Lower leg skin (tissue), 4 donors: ENCODE data around the gene NR3C2. TPM values are rescaled to one million over a fixed set of nuclear protein-coding genes. Genes with fewer than 3 reads are reported as not detected.
"Not testable (repeated sequence)": the region's sequence is repeated elsewhere in the genome, so short reads cannot be mapped to it uniquely, and the experiment has no call there.

Experiments used
- DNase-seq, 2 donors: peaks; one replicate each; pipeline ENCODE4 v3.0.0-alpha.2; 2019; ENCODE audit warnings: low spot score in 2 of 2
- H3K4me3 ChIP-seq: fragments of 200-600 bp; sonication (generic); 2 replicates; pipeline ENCODE4 v1.5.1; 2017; ENCODE audit warnings: mild to moderate bottlenecking, low read depth; ENCODE audit not compliant: poor library complexity, severe bottlenecking
- POLR2A ChIP-seq, 2 donors: fragments of 450-650 bp; IDR thresholded peaks; one replicate each; pipeline ENCODE4 v1.6.1; 2016 to 2017; ENCODE audit warnings: antibody characterized with exemption in 2 of 2, mild to moderate bottlenecking in 1 of 2, moderate library complexity in 1 of 2
- WGBS, 2 donors: methylation state at CpG; one replicate each; pipeline ENCODE4 v1.1.5; 2018; 5-methylcytosine and 5-hydroxymethylcytosine counted together
- intact Hi-C: fragments of 100-400 bp; cut with DNase I; formaldehyde crosslinking; loops from one replicate; pipeline ENCODE4 v1.15.0; 2023; ENCODE audit warnings: low total_unique reads
- total RNA-seq, 4 donors: library from RNA; depleted of rRNA; stranded (reverse); fragments of >200 nt; gene quantifications; one replicate each; pipeline ENCODE4 v1.1.0, GENCODE V29; 2016
- TF ChIP-seq, protein P1 (sequence below), 3 donors: fragments of 450-650 bp; IDR thresholded peaks; one replicate each; pipeline ENCODE4 v1.5.1; 2016; ENCODE audit warnings: antibody characterized with exemption in 3 of 3, mild to moderate bottlenecking in 3 of 3, moderate library complexity in 2 of 3

Gene NR3C2
- total RNA-seq, 4 donors from 2014 or later, result 9.7 to 21.3 (median 10.6) TPM

DNA sequence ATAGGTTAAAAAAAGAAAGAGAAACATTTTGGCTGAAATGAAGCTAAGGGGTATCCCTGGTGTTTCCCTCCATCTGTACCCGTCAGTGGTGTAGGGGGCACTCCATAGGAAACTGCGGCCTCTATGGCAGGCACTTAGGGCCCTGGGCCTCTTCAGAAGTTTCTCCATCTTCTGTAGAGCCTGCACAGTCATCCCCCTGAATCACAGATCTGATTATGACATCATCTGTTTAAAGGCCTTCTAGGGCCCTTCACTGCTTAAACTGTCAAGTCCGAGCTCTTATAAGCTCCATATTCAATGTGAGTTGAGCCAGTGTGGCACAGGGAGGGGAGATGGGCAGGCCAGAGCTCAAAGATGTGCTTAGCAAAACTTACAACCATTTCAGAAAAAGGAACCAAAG lies 241.3 kb downstream of the NR3C2 start:
- intact Hi-C loops, result no loop called here
- 93 to 95% methylated on average over 3 of the region's 3 CpGs for WGBS, 2 donors

DNA sequence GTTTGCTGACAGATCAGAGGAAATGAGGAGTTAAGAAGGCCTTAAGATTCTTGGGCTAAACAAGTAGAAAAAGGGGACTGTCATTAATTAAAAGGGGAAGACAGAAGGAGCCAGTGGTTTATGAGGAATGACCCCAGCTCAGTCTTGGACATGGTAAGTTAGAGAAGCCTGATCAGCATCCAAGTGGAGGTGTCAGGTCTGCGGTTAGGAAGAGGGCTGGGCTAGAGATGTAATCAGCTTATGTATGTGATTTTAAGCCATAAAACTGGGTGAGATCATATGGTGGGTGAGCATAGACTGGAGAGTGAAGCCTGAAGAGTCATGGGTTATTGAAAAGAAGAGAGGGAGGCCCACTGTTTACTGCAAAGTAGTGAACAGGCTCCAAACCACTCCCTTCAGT lies 246.1 kb downstream of the NR3C2 start:
- TF ChIP-seq, protein P1, sequence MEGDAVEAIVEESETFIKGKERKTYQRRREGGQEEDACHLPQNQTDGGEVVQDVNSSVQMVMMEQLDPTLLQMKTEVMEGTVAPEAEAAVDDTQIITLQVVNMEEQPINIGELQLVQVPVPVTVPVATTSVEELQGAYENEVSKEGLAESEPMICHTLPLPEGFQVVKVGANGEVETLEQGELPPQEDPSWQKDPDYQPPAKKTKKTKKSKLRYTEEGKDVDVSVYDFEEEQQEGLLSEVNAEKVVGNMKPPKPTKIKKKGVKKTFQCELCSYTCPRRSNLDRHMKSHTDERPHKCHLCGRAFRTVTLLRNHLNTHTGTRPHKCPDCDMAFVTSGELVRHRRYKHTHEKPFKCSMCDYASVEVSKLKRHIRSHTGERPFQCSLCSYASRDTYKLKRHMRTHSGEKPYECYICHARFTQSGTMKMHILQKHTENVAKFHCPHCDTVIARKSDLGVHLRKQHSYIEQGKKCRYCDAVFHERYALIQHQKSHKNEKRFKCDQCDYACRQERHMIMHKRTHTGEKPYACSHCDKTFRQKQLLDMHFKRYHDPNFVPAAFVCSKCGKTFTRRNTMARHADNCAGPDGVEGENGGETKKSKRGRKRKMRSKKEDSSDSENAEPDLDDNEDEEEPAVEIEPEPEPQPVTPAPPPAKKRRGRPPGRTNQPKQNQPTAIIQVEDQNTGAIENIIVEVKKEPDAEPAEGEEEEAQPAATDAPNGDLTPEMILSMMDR (IDR thresholded peaks at IDR 0.05), result no peak
- no peak for TF ChIP-seq POLR2A (IDR thresholded peaks at IDR 0.05)
- intact Hi-C loops, result no loop called here
- H3K4me3 ChIP-seq, result no peak overlapping the region
- 73 to 79% methylated on average over 1 of the region's 1 CpG for WGBS, 2 donors
- DNase-seq, result no peak

More for the DNA sequence above, 241.3 kb downstream of the NR3C2 start:
- TF ChIP-seq, protein P1 (IDR thresholded peaks at IDR 0.05), result no peak
- TF ChIP-seq POLR2A (IDR thresholded peaks at IDR 0.05), result no peak
- DNase-seq, result no peak
- no peak overlapping the region for H3K4me3 ChIP-seq

DNA sequence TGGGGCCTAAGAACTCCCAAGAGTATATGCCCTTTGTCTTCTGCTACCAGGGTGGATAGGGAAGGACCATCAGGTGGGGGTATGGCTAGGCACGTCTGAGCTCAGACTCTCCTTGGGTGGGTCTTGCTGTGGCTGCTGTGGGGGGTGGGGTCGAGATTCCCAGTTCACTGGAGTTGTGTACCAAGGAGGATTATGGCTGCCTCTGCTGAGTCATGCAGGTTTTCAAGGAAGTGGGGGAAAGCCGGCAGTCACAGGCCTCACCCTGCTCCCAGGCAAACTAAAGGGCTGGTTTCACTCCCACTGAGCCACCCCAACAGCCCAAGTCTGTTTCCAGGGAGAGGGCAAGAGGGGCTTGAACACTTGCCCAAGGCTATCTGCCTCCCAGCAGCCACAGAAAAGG lies 249.7 kb downstream of the NR3C2 start:
- H3K4me3 ChIP-seq, result no peak overlapping the region
- WGBS, 2 donors, result 84 to 88% methylated on average over 3 of the region's 3 CpGs
- intact Hi-C loops, result no loop called here
- TF ChIP-seq POLR2A (IDR thresholded peaks at IDR 0.05), result no peak
- TF ChIP-seq, protein P1 (IDR thresholded peaks at IDR 0.05), result no peak
- no peak for DNase-seq

DNA sequence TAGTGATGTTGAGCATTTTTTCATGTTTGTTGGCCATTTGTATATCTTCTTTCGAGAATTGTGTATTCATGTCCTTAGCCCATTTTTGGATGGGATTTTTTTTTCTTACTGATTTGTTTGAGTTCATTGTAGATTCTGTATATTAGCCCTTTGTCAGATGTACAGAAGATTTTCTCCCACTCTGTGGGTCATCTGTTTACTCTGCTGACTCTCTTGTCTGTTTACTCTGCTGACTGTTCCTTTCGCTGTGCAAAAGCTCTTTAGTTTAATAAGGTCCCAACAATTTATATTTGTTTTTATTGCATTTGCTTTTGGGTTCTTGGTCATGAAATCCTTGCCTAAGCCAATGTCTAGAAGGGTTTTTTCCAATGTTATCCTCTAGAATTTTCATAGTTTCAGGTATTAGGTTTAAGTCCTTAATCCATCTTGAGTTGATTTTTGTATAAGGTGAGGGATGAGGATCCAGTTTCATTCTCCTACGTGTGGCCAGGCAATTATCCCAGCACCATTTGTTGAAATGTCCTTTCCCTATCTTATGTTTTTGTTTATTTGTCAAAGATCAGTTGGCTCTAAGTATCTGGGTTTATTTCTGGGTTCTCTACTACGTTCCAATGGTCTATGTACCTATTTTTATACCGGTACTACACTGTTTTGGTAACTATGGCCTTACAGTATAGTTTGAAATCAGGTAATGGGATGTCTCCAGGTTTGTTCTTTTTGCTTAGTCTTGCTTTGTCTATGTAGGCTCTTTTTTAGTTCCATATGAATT lies 254.6 kb downstream of the NR3C2 start:
- H3K4me3 ChIP-seq, intact Hi-C loops, DNase-seq: not testable (repeated sequence)
- 90 to 93% methylated on average over 5 of the region's 5 CpGs for WGBS, 2 donors

DNA sequence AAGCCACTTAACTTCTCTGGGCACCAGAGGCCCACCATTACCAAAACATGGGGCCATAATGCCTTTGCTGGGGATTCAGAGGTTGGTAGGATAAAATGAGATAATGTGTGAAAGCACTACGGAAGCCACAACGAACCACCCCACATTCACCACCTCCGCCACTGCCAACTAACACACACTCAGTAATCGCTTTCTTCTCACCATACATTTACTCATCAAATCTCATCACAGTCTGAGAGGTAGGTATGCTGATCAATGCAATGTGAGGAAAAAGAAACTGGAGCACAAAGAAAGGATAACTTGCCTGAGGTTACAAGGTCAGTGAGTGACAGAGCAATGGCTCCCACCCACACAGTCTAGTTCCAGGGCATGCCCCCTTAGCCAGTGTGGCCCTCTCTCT lies 257.3 kb downstream of the NR3C2 start:
- 96 to 98% methylated on average over 4 of the region's 4 CpGs for WGBS, 2 donors
- no peak overlapping the region for H3K4me3 ChIP-seq
- DNase-seq, result no peak
- TF ChIP-seq POLR2A (IDR thresholded peaks at IDR 0.05), result no peak
- TF ChIP-seq, protein P1 (IDR thresholded peaks at IDR 0.05), result no peak
- intact Hi-C loops, result no loop called here

DNA sequence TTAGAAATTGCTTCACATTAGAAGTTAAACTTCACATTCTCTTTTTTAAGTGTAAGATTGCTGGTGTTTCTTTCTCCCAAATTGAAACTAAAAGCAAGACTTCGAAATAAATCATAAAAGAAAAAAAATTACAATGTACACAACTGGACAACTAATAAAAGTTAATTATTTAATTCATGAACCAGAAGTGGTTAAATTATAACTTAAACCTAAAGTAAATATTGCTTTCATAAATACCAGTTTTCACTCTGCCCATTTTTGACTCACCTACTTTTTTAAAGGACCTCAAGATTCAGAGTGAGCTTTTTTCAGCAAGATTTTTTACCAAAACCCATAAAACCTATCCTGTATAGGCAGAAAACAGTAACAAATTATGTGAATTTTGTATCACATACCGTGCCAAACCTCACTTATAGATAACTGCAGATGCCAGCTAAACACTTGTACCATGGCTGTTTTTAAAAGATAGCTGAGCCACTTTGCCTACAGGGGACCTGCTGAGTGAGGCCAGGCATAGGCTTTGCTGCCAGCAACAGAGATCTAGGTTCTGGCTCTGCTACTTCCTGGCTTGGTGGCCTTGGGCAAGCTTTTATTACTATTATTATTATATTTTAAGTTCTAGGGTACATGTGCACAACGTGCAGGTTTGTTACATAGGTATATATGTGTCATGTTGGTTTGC lies 259.8 kb downstream of the NR3C2 start:
- DNase-seq, result no peak
- no peak overlapping the region for H3K4me3 ChIP-seq
- WGBS, 2 donors, result 76 to 88% methylated on average over 3 of the region's 3 CpGs
- intact Hi-C loops, result no loop called here
- no peak for TF ChIP-seq POLR2A (IDR thresholded peaks at IDR 0.05)
- TF ChIP-seq, protein P1 (IDR thresholded peaks at IDR 0.05), result no peak
